Forelimb muscle (tissue), 1 donor: ENCODE data around the gene KIF3B. TPM values are rescaled to one million over a fixed set of nuclear protein-coding genes. Genes with fewer than 3 reads are reported as not detected.
"Not testable (repeated sequence)": the region's sequence is repeated elsewhere in the genome, so short reads cannot be mapped to it uniquely, and the experiment has no call there.

Source experiments
- DNase-seq: peaks from one replicate; pipeline ENCODE4 v3.0.0-alpha.2; 2013; ENCODE audit warnings: low read depth
- polyA plus RNA-seq: library from polyadenylated mRNA; unstranded; fragments of 120-200 nt; gene quantifications from one replicate; pipeline ENCODE4 v1.2.1, GENCODE V29; 2013; ENCODE audit not compliant: insufficient read length

The KIF3B gene
- polyA plus RNA-seq, 1 donor: 10.5 TPM

DNA sequence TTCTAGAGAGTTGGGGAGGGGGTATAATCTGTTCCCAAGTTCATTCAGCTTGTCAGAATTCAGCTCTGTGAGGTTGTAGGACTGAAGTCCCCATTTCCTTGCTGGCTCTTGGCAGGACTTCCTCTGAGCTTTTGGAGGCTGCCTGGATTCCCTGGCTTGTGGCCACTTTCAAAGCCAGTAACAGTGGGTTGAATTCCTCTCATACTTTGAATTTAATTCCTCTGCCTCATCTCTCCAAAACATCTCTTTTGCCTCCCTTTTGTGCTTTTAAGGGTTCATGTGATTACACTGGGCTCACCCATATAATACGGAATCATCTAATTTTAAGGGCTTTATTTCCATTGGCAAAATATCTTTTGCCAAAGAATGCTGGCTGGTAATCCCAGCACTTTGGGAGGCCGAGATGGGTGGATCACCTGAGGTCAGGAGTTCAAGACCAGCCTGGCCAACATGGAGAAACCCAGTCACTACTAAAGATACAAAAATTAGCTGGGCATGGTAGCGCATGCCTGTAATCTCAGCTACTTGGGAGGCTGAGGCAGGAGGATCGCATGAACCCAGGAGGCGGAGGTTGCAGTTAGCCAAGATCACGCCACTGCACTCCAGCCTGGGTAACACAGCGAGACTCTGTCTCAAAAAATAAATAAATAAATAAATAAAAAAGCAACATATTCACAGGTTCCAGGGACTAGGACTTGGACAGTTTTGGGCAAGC is 78.6 kb downstream of the KIF3B start:
- DNase-seq: not testable (repeated sequence)

DNA sequence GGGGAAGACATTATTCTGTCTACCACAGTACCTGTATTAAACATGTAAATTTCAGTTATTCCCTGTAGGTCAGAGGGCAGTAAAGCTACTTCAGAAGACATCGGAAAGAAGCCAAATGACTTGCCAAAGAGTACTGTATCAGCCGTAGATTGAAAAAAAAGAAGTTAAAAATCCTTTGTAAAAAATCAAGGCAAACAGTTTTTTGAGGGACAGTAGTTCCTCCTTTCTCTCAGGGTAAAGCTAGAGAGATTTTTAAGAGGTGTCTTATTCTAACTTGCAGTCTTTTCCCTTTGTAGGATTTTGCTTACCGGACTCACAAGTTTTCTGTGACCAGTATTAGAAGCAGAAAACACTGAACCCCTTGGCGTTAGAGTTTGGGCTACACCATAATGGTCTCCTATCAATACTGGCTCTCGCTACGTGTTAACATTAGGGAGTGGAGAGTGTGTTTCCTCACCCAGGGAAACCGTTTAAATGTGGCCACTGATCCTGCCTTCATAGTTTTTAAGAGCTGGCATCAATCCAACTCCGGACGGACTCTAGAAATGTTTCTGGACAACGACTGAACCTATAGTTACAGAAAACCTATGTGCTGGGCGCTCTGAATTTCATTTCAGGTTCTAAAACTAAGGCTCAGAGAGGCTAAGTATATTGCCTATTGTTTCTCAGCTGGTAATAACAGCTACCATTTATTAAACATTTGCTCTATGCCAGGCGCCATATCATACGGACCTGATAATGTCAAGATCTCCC is 79.3 kb downstream of the KIF3B start:
- no peak for DNase-seq

DNA sequence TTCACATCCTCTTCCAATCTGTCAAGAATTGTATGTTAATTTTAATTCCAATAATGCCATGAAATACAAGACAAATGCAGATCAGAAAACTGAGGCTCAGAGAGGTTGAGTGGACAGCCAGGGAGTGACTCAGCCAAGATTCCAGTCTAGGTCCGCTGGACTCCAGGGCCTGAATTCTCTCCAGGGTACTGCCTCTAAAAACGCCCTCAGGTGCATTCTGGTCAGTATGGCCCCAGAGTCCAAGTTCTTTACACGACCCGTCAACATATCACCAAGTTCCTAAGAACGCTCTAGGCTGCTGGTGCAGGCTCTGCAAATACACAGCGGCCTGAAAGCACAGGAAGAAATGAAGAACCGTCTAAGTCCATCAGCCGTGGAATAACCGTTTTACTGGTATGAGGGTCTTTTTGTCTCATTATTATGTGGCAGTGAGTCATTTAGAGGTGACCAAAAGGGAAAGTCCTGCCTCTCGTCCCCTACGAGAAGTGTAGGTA is 80.0 kb downstream of the KIF3B start:
- no peak for DNase-seq

DNA sequence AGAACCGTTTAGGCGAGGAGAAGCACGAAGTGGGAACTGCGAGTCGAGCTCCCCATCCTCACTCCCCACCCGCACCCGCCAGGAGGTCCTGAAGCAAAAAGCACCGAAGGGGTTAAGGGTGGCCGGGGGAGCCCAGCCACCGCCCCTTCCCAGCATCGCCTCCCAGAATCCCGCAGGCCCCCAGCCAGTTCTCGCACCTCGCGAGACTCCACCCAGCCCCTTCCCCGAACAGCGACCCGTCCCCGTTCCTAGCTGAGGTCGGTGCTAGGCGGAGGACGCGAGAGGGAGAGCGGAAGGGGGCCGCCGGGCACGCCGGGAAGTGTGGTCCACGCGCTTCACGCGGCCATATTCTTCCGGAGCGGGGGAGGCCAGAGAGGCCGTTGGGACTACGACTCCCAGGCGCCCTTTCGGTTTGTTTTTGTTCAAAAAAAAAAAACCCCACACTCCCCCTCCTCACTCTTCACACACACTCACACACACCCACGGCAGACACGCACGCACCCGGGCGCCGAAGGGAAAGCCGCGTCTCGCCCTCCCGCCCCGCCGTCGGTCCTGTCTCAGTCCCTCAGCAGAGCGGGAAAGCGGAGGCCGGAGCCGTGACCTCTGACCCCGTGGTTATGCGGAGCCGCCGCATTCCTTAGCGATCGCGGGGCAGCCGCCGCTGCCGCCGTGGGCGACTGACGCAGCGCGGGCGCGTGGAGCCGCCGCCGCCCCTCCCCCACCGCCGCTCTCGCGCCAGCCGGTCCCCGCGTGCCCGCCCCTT is 80.6 kb downstream of the KIF3B start, which contains the start of gene ASXL1:
Gene ASXL1 (plus strand): TSS at position 463 of the 763 bp plus-strand sequence. CDS start 445 bp downstream, outside the sequence.
- DNase-seq: peak; percentile 93

DNA sequence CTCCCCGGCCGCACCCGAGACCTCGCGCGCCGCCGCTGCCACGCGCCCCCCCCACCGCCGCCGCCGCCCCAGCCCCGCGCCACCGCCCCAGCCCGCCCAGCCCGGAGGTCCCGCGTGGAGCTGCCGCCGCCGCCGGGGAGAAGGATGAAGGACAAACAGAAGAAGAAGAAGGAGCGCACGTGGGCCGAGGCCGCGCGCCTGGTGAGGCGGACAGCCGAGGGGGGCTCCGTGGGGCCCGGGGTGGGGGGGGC is 81.1 kb downstream of the KIF3B start:
- DNase-seq: no peak

DNA sequence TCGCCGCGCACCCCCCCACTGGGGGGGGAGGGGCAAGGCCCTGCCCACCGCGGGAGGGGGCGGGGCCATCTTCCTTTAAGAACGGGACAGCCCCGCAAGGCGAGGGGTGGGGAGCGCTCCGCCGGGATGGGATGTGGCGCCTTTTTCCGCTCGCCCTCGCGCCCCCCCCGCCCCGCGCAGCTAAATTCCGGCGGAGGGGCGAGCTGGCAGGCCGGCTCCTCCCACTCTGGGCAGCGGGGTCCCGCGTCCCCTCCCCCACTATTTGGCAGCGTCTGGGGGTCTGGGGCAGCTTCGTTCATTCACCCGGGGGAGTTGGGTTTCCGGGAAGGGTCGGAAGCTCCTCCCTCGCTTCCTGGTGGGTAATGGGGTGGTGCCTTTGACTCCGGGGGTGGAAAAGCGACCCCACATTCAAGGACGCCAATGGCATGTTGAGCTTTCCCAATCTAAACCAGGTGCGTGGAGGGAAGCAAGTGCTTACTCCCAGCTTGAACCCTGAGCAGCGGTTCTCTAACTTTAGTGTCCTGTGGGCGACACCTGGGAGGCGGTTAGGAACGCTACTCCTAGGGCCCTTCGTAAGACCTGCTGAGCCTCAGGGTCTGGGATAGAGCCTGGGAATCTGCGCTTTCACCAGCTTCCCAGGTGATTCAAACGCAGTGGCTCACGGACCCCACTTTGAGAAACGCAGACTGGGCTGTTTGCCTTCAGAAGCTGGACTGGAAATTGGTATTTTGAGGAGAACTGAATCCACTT is 81.6 kb downstream of the KIF3B start:
- no peak for DNase-seq

DNA sequence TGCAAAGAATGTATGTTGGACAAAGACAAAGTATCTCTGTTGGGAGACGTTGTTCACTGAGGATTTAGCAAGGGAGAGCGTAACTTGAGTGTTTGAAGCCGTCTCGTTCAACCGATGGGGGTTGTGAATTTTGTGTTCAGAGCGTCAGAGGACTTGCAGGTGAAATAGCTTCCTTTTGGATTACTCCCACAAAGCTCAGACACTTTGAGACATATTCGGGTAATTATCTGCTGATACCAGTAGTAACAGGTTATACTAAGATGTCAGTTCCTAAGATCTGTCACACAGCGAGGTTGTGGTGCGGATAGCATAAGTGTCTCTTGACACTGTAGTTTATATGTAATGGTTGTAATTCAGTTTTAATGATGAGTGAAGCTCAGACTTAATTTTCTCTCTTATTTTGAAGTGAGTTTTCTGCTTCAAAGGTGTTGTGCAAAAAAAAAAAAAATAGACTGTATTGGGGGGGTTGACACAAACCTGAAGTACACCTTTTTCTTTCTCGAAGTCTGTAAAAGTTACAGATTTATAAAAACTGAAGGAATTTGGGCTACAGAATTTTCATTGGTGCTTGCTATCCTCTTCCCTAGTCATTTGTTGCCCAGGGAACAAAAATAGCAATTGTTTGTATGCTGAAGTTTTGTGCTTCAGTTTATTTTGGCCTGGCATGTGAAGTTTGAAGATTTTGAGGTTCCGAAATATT is 82.3 kb downstream of the KIF3B start:
- no peak for DNase-seq

DNA sequence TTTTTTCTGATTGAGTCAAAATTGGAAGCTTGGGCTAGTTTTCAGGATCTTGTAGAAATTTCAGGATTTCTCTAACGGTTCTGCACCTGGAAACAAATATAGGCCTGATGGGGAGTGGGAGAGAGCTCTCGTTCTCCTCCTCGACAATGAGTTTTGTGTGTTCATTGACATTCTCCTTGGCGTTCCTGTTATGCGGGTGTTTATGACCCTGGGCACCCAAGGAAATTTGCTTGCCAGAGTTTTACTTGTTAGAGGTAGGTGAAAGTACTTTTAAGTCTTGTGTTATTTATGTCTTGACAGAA is 82.8 kb downstream of the KIF3B start:
- no peak for DNase-seq

DNA sequence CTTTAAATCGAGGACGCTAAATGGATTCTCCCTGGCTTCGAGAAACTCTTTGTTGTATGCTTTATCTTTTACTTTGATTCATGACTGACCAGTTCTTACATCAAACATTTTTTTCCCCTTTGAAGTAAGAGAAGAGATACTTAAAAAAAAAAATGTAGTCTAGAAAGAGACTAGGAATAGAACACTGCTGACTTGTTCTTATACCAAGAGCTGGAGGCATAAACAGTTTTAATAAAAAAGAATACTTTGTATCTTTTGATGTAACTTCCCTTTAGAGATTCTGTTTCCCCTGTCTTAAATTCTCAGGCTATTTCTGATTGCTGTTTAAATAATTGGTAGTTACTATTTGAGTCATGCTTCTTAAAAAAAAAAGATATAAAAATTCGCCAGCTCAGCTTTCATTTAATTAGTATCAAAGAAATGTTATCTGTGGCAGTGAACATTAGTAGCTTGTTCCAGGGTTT is 85.5 kb downstream of the KIF3B start:
- DNase-seq: no peak

DNA sequence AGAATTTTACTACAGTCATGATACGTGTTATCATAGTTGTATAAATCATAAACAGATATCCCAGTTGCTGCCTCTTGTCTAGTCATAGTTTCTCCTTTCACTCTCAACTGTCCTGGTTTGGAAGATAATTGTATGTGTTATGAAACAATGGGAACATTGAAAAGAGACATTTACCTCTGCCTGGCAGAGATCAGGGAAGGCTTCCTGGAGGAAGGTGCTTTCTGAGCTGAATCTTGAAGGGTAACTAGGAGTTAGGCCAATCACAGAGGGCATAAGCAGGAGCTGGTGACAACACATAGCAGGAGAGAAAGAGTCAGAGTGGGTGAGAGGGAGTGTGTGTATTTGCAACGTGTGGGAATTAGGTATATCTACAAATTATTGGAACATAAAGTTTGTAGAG is 86.0 kb downstream of the KIF3B start:
- DNase-seq: no peak

DNA sequence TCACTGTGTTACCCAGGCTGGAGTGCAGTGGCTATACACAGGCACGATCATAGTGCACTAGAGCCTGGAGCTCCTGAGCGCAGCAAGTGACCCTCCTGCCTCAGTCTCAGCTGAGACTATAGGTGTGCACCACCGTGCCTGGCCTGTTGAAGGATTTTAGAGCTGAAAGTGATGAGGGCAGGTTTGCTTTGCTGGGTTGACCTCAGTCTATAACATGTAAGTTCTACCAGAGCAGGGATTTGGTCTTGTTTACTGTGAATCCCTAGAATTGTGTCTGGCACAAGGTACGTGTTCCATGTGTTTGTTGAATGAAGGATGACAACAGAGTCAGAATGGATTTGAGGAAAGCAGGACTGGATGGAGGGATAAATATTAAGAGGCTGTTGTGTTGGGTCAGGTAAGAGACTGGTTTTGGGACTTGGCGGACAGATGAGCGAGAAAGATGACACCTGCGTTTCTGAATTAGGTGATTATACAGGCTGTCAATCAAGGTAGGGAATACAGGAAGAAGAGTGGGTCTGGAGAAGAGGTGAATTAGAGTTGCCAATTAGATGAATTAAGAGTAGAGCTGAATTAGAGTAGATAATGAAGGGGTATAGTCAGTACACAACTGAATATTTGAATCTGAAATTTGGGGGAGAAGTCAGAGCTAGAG is 87.2 kb downstream of the KIF3B start:
- DNase-seq: no peak

DNA sequence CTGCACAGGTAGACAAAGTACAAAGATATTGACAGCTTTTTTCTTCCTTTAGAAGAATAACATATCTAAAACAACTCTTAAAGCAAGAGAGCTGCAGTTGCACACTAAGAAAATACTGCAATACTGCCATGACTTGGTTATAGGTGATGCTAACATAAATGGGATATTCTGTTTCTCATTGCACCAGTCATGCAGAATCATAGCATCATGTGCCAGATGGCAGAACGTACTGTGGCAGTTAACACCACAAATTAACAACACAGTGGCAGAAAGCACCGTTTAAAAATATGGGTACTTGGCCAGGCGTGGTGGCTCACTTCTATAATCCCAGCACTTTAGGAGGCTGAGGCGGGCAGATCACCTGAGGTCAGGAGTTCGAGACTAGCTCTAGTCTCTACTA is 88.1 kb downstream of the KIF3B start:
- no peak for DNase-seq

DNA sequence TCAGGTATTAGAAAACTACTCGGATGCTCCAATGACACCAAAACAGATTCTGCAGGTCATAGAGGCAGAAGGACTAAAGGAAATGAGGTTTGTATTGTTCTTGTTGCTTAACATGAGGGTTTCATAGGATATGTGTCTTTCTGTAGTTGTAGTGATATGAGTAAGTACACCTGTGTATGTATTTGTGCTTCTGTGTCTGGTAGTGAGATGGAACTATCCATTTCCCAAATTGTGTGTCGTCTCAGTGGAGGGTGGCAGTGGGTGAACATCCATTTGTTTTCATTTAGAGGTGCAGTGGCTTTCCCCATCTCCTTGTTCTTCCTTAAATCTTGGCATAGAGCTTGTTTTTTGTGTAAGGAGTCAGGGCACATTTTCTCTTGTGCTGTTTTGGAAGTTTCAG is 88.9 kb downstream of the KIF3B start:
- DNase-seq: no peak

DNA sequence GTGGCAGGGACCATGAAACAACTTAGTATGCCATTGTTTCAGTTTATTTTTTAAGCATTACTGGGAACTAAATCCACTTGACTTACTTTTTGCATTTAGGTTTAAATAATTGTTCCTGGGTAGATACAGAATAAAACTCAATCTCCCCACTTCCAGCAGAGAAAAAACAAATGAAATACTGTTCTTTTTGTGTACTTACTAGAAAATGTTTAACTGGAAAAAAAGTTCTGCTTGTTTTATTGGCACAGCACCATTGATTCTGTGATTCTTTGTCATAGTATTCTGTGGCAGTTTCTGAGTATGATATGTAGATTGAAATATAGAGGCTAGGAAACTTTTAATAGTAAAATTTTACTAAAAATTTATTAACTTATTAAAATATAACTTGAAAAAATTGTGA is 90.9 kb downstream of the KIF3B start:
- no peak for DNase-seq

DNA sequence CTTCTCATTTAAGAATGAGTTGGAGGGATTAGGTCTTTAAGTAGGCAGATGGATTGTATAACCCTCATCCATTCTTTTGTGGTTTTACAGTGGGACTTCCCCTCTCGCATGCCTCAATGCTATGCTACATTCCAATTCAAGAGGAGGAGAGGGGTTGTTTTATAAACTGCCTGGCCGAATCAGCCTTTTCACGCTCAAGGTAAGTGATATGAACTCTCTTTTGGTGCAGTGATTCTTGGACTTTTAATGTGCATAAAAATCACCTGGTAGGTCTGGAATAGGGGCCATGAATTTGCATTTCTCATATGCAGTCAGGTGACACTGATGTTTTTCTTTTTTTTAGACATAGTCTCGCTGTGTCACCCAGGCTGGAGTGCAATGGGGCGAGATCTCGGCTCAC is 91.5 kb downstream of the KIF3B start:
- DNase-seq: no peak

DNA sequence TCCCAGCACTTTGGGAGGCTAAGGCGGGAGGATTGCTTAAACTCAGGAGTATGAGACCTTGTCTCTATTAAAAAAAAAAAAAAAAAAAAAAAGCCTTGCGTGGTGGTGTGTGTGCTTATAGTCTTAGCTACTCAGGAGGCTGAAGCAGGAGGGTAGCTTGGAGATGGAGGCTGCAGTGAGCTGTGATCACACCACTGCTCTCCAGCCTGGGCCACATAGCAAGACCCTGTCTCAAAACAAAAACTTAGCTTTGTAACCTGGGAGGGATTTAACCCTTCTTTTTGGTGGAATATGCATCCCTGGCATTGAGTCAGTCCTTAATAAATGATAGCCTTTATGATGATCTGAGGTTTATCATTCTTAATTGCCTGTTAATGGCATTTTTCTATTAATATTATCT is 93.4 kb downstream of the KIF3B start:
- no peak for DNase-seq

DNA sequence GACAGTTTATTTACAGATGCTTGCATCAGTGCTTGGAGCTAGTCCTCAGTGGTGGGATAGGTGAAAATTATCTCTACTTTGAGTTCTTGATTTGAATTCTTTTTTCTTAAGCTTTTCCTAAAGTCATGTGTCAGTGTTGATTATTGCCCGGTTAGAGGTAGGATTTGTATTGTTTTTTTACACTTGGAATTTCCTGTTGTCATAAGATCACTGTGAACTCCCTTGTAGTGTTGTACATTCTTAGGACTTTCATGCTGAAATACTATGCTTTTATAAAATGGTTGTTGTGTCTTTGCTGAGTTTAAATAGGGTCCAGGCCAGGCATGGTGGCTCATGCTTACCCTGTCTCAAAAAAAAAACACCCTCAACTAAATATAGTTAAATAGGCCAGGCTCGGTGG is 101.0 kb downstream of the KIF3B start:
- no peak for DNase-seq

DNA sequence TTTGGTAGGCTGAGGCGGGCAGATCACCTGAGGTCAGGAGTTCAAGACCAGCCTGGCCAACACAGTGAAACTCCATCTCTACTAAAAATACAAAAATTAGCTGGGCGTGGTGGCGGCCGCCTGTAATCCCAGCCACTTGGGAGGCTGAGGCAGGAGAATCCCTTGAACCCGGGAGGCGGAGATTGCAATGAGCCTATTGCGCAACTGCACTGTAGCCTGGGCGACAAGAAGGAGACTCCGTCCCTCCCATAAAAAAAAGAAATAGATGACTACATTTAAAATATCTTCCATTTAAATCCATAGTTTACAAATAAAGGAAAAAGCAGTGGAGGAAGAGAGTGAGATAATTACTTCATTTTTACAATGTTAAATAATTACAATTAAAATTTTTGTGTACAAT is 102.6 kb downstream of the KIF3B start:
- DNase-seq: not testable (repeated sequence)

DNA sequence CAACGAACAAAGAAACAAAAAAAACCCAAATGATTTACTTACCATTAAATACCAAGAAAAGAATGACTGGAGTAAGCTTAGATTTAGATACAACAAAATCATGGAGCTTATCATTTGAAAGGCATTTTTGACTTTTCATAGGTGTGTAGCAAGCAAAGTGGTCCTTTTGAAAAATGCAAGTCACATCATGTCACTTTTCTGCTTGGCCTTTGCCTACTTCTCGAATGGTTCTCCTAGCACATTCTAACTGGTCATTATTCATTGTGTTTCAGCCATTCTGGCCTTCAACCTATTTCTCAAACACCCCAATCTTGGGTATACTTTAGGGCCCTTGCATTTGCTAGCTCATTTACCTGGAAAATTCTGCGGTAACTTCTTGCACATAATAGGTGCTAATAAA is 103.3 kb downstream of the KIF3B start:
- DNase-seq: no peak

DNA sequence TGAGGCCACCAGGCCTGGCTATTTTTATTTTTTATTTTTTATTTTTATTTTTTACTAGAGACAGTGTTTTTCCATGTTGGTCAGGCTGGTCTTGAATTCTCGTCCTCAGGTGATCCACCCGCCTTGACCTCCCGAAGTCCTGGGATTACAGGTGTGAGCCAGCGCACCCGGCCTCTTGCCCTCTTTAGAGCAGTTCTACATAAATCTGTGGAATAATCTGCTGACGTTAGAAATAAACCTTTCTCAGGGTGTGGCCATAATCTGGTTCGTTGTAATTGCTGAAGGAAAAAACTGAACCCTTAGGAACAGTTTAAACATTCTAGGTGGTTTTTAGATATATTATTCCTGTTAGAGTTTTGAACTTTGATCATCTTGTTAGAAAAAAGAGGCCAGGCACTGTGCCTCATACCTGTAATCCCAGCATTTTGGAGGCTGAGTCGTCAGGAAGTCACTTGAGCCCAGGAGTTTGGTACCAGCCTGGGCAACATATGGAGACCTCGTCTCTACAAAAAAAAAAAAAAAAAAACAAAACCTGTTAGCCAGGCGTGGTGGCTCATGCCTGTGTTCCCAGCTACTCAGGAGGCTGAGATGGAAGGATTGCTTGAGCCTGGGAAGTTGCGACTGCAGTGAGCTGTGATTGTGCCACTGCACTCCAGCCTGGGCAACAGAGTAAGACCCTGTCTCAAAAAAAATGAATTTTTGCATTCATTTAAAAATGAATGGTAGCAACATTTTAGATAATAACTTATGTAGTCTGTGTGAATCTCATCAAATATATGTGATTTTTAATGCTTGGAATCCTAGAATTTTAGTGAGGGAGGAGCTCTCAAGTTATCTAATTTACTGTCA is 104.9 kb downstream of the KIF3B start:
- no peak for DNase-seq
